ENCODE data around the gene CBX4.

The CBX4 gene

GRCh38 chr17:79841369-79842135 is 2.3 kb upstream of the CBX4 start:
- DNase-seq: no peak

GRCh38 chr17:79840989-79841286 is 1.7 kb upstream of the CBX4 start:
- no peak for DNase-seq

- no peak for DNase-seq
Observed at GRCh38 chr17:79840269-79840988, 1.2 kb upstream of the CBX4 start.

- peak; percentile 34 for DNase-seq
Observed at GRCh38 chr17:79838522-79839274, 542 bp downstream of the CBX4 start.

GRCh38 chr17:79837888-79838521 is 1.2 kb downstream of the CBX4 start:
- DNase-seq: no peak

- peak; percentile 59 for DNase-seq
Observed at GRCh38 chr17:79836972-79837887, 2.0 kb downstream of the CBX4 start.

GRCh38 chr17:79836510-79836971 is 2.7 kb downstream of the CBX4 start:
- no peak for DNase-seq

GRCh38 chr17:79835953-79836509 is 3.2 kb downstream of the CBX4 start:
- peak; percentile 63 for DNase-seq

- DNase-seq: no peak
Observed at GRCh38 chr17:79835470-79835899, 3.8 kb downstream of the CBX4 start.

- no peak for DNase-seq
Observed at GRCh38 chr17:79834565-79835469, 4.4 kb downstream of the CBX4 start.

GRCh38 chr17:79833744-79834564 is 5.3 kb downstream of the CBX4 start:
- no peak for DNase-seq

- DNase-seq: no peak
Observed at GRCh38 chr17:79833110-79833450, 6.2 kb downstream of the CBX4 start.

- no peak for DNase-seq
Observed at GRCh38 chr17:79832218-79833109, 6.8 kb downstream of the CBX4 start.

- no peak for DNase-seq
Observed at GRCh38 chr17:79831265-79832217, 7.7 kb downstream of the CBX4 start.

- no peak for DNase-seq
Observed at GRCh38 chr17:79830763-79831264, 8.4 kb downstream of the CBX4 start.

- no peak for DNase-seq
Observed at GRCh38 chr17:79830303-79830702, 8.9 kb downstream of the CBX4 start.

GRCh38 chr17:79829457-79829856 is 9.8 kb downstream of the CBX4 start:
- DNase-seq: no peak
